Measurements from ENCODE around the gene DMPK.
"Not testable (repeated sequence)": the region's sequence is repeated elsewhere in the genome, so short reads cannot be mapped to it uniquely, and the experiment has no call there.

DMPK gene

GRCh38 chr19:45742969-45743368 is 39.3 kb downstream of the DMPK start:
- no peak for DNase-seq (ENCODE audit: extremely low spot score)
- ChIA-PET CTCF (no interaction called here), POLR2A (interaction anchor here (0.7 to 1.2 kb wide), 3 partner anchors 8 to 27 kb away, joined by 3 read pairs; partner anchors contain the start of gene SIX5)
- TF ChIP-seq PKNOX1 (IDR thresholded peaks at IDR 0.05) = no peak
- TF ChIP-seq BHLHE40 (IDR thresholded peaks at IDR 0.05; ENCODE audit: borderline replicate concordance) = no peak
- no peak for TF ChIP-seq ELF4 (IDR thresholded peaks at IDR 0.05)
- no peak for TF ChIP-seq FOXK2 (IDR thresholded peaks at IDR 0.05)
- no peak for TF ChIP-seq TARDBP (IDR thresholded peaks at IDR 0.05)
- no peak for TF ChIP-seq FOXA1 (IDR thresholded peaks at IDR 0.05)
- TF ChIP-seq SUZ12 (IDR thresholded peaks at IDR 0.05) = no peak
- TF ChIP-seq HDGF (IDR thresholded peaks at IDR 0.05; ENCODE audit: borderline replicate concordance) = no peak
- no peak for TF ChIP-seq L3MBTL2 (conservative IDR thresholded peaks at IDR 0.05)
- TF ChIP-seq FOXM1 (IDR thresholded peaks at IDR 0.05; ENCODE audit: borderline replicate concordance) = no peak
- no peak for TF ChIP-seq SP1 (IDR thresholded peaks at IDR 0.05)
- no peak for TF ChIP-seq CTBP1 (IDR thresholded peaks at IDR 0.05; ENCODE audit: borderline replicate concordance)
- TF ChIP-seq ARNT (IDR thresholded peaks at IDR 0.05) = no peak
- TF ChIP-seq NFRKB (IDR thresholded peaks at IDR 0.05) = no peak
- TF ChIP-seq LEF1 (IDR thresholded peaks at IDR 0.05; ENCODE audit: borderline replicate concordance) = no peak
- TF ChIP-seq ZNF384 (IDR thresholded peaks at IDR 0.05) = no peak

DNA sequence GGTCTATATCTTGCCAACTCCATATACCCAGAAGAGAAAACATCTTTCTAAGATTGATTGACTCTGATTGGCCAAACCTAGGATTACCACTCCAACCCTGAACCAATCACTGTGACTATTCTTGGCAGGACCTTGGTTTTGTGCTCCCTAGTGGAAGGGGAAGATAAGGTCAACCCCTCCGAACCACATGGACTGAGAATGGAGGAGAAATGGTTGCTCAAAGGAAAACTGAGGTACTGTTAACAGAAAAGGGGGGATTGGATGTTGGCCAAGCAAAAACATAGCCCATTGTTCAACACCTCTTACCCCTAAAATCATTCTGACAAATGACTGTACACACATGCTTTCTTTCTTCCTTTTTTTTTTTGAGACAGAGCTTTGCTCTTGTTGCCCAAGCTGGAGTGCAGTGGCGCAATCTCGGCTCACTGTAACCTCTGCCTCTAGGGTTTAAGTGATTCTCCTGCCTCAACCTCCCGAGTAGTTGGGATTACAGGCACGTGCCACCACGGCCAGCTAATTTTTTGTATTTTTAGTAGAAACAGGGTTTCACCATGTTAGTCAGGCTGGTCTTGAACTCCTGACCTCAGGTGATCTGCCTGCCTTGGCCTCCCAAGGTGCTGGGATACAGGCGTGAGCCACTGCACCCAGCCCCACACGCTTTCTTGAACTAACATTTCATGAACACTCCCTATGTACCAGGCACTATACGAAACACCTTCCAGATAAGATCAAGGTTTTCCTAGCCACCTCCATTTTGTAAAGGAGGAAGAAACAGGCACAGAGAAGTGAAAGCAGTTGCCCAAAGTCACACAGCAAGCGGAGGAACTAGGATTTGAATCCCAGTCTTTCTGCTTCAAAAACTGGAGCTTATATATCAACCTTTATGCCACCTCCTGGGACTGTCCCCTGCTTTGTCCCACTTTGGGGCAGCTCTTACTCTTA is 42.5 kb downstream of the DMPK start:
- ChIA-PET POLR2A (interaction anchor here (1.5 to 2.2 kb wide), 2 partner anchors 10 to 28 kb away, joined by 4 to 9 read pairs; partner anchors contain the start of gene FBXO46), CTCF (no interaction called here)
- DNase-seq (ENCODE audit: extremely low spot score) = no peak
- TF ChIP-seq FOXK2 (IDR thresholded peaks at IDR 0.05) (no peak), ARNT (IDR thresholded peaks at IDR 0.05) (no peak), TARDBP (IDR thresholded peaks at IDR 0.05) (no peak), ELF4 (IDR thresholded peaks at IDR 0.05) (no peak), NFRKB (IDR thresholded peaks at IDR 0.05) (no peak), LEF1 (IDR thresholded peaks at IDR 0.05; ENCODE audit: borderline replicate concordance) (no peak), HDGF (IDR thresholded peaks at IDR 0.05; ENCODE audit: borderline replicate concordance) (no peak), SUZ12 (IDR thresholded peaks at IDR 0.05) (no peak), FOXM1 (IDR thresholded peaks at IDR 0.05; ENCODE audit: borderline replicate concordance) (no peak), SP1 (IDR thresholded peaks at IDR 0.05) (no peak), ZNF384 (IDR thresholded peaks at IDR 0.05) (no peak), BHLHE40 (IDR thresholded peaks at IDR 0.05; ENCODE audit: borderline replicate concordance) (no peak)

GRCh38 chr19:45733160-45733810 is 49.0 kb downstream of the DMPK start, which contains the start of gene MEIOSIN:
Gene MEIOSIN, plus strand, starts transcription at chr19:45733439. Its CDS starts 1,938 bp downstream, at chr19:45735377.
- no peak for DNase-seq (ENCODE audit: extremely low spot score)
- ChIA-PET CTCF (no interaction called here), POLR2A (interaction anchor here (1.9 kb wide), 1 partner anchor 42 kb away, joined by 6 read pairs; the partner anchor contains the start of genes QPCTL and SNRPD2)
- TF ChIP-seq TARDBP (IDR thresholded peaks at IDR 0.05) (no peak), LEF1 (IDR thresholded peaks at IDR 0.05; ENCODE audit: borderline replicate concordance) (no peak), SUZ12 (IDR thresholded peaks at IDR 0.05) (no peak), ARNT (IDR thresholded peaks at IDR 0.05) (no peak), BHLHE40 (IDR thresholded peaks at IDR 0.05; ENCODE audit: borderline replicate concordance) (no peak), ZNF384 (IDR thresholded peaks at IDR 0.05) (no peak), PKNOX1 (IDR thresholded peaks at IDR 0.05) (no peak), HDGF (IDR thresholded peaks at IDR 0.05; ENCODE audit: borderline replicate concordance) (no peak), SP1 (IDR thresholded peaks at IDR 0.05) (no peak), NFRKB (IDR thresholded peaks at IDR 0.05) (no peak), FOXM1 (IDR thresholded peaks at IDR 0.05; ENCODE audit: borderline replicate concordance) (no peak)

DNA sequence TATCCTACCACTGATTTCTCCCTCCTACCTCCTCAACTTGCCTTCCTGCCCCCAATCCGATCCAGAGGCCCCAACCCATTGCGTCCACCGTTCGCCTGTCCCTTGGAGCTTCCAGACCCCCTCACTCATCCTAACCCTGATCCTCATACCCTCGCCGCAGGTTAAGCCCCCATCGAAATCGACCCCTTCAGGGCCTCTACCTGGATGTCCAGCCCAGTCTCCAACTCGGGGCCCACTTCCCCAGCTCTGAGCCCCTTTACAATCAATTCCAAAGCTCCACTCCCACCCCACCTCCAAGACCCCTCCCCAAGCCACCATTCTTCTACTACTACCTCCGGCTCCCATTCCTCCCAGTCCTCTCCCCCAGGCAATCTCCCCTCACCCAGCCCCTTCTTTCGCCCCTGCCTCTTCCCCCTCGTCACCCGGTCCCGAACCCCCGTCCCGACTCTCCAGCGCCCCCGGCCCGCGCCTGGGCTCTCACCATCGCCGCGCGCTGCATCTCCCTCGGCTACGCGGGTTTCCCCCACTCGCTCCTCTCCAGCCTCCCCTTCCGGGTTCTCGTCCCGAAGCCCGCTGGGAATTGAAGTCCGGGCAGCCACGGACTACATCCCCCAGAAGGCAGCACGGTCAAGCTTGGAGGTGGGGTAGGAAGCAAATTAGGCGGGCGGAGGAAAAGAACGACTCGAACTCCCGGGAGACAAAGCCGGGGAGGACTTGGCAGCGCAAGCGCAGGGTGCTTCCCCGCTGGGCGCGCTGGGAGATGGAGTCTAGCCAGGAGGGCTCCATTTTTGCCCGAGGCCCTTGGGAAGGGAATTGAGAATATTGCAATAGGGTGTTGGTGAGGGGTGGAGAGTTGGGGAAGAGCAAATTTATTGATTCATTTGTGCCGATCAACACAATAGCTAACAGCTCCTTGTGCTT is 51.7 kb downstream of the DMPK start, which contains the start of gene FBXO46:
FBXO46 (minus strand) TSS at position 529 of the 921 bp plus-strand sequence. CDS start 17,401 bp downstream, outside the sequence.
- ChIA-PET CTCF (interaction anchor here (0.7 to 2.3 kb wide), 3 partner anchors 14 to 398 kb away, joined by 3 to 12 read pairs (median 3); partner anchors contain the start of genes QPCTL and SNRPD2), POLR2A (interaction anchor here (0.8 to 3.5 kb wide), 9 partner anchors 9 to 43 kb away, joined by 3 to 37 read pairs (median 5); partner anchors contain the start of genes QPCTL, SIX5 and SNRPD2)
- no peak; the same call in 1 of the 2 replicates for TF ChIP-seq ZNF384 (IDR thresholded peaks at IDR 0.05)
- TF ChIP-seq ELF4 (IDR thresholded peaks at IDR 0.05) = peak; percentile 98
- peak; percentile 96 for DNase-seq (ENCODE audit: extremely low spot score)

GRCh38 chr19:45729800-45730290 is 52.4 kb downstream of the DMPK start:
- ChIA-PET CTCF (interaction anchor here (1.1 to 2.3 kb wide), 2 partner anchors 13 to 37 kb away, joined by 3 to 12 read pairs; partner anchors contain the start of genes QPCTL and SNRPD2), POLR2A (interaction anchor here (0.8 to 3.5 kb wide), 8 partner anchors 8 to 43 kb away, joined by 3 to 37 read pairs (median 7); partner anchors contain the start of genes QPCTL, SIX5 and SNRPD2)
- DNase-seq (ENCODE audit: extremely low spot score) = no peak
- TF ChIP-seq ELF4 (IDR thresholded peaks at IDR 0.05) (no peak), FOXA1 (IDR thresholded peaks at IDR 0.05) (no peak), TARDBP (IDR thresholded peaks at IDR 0.05) (no peak), ZNF384 (IDR thresholded peaks at IDR 0.05) (no peak), CTBP1 (IDR thresholded peaks at IDR 0.05; ENCODE audit: borderline replicate concordance) (no peak), SUZ12 (IDR thresholded peaks at IDR 0.05) (no peak), LEF1 (IDR thresholded peaks at IDR 0.05; ENCODE audit: borderline replicate concordance) (no peak), NFRKB (IDR thresholded peaks at IDR 0.05) (no peak), FOXK2 (IDR thresholded peaks at IDR 0.05) (no peak), HDGF (IDR thresholded peaks at IDR 0.05; ENCODE audit: borderline replicate concordance) (no peak), ARNT (IDR thresholded peaks at IDR 0.05) (no peak), SP1 (IDR thresholded peaks at IDR 0.05) (no peak)

DNA sequence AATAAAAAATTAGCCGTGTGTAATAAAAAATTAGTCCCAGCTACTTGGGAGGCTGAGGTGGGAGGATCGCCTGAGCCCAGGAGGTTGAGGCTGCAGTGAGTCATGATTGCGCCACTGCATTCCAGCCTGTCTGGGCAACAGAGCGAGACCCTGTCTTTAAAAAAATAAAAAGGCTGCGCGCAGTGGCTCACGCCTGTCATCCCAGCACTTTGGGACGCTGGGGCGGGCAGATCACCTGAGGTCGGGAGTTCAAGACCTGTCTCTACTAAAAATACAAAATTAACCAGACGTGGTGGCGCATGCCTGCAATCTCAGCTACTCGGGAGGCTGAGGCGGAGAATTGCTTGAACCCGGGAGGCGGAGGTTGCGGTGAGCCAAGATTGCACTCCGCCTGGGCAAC is 53.6 kb downstream of the DMPK start:
- CTCF ChIA-PET; DNase-seq (ENCODE audit: extremely low spot score); POLR2A ChIA-PET: not testable (repeated sequence)

DNA sequence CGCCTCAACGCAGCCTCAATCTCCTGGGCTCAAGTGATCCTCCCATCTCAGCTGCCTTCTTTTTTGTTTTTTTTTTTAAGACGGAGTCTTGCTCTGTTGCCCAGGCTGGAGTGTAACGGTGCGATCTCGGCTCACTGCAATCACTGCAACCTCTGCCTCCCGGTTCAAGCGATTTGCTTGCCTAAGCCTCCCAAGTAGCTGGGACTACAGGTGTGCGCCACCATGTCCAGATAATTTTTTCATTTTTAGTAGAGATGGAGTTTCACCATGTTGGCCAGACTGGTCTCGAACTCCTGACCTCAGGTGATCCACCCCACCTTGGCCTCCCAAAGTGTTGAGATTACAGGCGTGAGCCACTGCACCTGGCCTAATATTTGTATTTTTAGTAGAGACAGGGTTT is 62.2 kb downstream of the DMPK start:
- CTCF ChIA-PET; DNase-seq (ENCODE audit: extremely low spot score): not testable (repeated sequence)
- POLR2A ChIA-PET = interaction anchor here (0.7 to 1.8 kb wide), 3 partner anchors 10 to 49 kb away, joined by 3 to 4 read pairs (median 4); partner anchors contain the start of genes QPCTL and SIX5

All from HEK293T (cell line).